GM18502 (cell line): ENCODE results near the gene IGFBP5.

Experiments
- ATAC-seq: cut with Tn5 transposase; IDR thresholded peaks from one replicate; pipeline ENCODE4 v1.9.1; 2021; ENCODE audit warnings: mild to moderate bottlenecking; ENCODE audit not compliant: unreplicated experiment, poor library complexity

Gene IGFBP5

GRCh38 chr2:216626168-216626874 lies 69.0 kb downstream of the IGFBP5 start:
- ATAC-seq: no peak

GRCh38 chr2:216624251-216624650 lies 71.1 kb downstream of the IGFBP5 start:
- no peak for ATAC-seq

- ATAC-seq: no peak
Measured at GRCh38 chr2:216622526-216622925, 72.8 kb downstream of the IGFBP5 start.
